Tibial artery (tissue), 4 donors: ENCODE data around the gene ARFGEF3.

Experiments used
- DNase-seq, 2 donors: peaks; one replicate each; pipeline ENCODE4 v3.0.0-alpha.2; 2019
- H3K27ac ChIP-seq, 2 donors: fragments of 200-600 bp; sonication (generic) in 1 of 2; 1 replicate in 1 of 2; 2 replicates in 1 of 2; pipeline ENCODE4 v1.5.1; 2018 to 2019; ENCODE audit warnings: mild to moderate bottlenecking in 1 of 2
- H3K27me3 ChIP-seq, 2 donors: fragments of 200-600 bp; sonication (generic) in 1 of 2; one replicate each; pipeline versions ENCODE4 v1.5.1 to v1.6.0; 2016 to 2019
- H3K36me3 ChIP-seq, 3 donors: fragments of 200-600 bp; sonication (generic) in 2 of 3; one replicate each; pipeline ENCODE4 v1.5.1; 2016 to 2019; ENCODE audit warnings: mild to moderate bottlenecking in 2 of 3
- H3K4me1 ChIP-seq, 4 donors: fragments of 200-600 bp; sonication (generic) in 2 of 4; 1 replicate in 3 of 4; 2 replicates in 1 of 4; pipeline ENCODE4 v1.5.1; 2016 to 2019
- H3K4me3 ChIP-seq, 2 donors: fragments of 200-600 bp; sonication (generic) in 1 of 2; 1 replicate in 1 of 2; 2 replicates in 1 of 2; pipeline ENCODE4 v1.5.1; 2018 to 2019; ENCODE audit warnings: mild to moderate bottlenecking in 2 of 2
- H3K9me3 ChIP-seq, 3 donors: fragments of 200-600 bp; sonication (generic) in 1 of 3; one replicate each; pipeline ENCODE4 v1.5.1; 2016 to 2019
- intact Hi-C: fragments of 100-400 bp; cut with DNase I; formaldehyde crosslinking; loops from one replicate; pipeline ENCODE4 v1.15.0; 2023; ENCODE audit warnings: low total_unique reads
- TF ChIP-seq, protein P1 (sequence below), 2 experiments: fragments of 200-600 bp in 1 of 2; fragments of 450-650 bp in 1 of 2; IDR thresholded peaks; one replicate each; pipeline ENCODE4 v1.5.1; 2017 to 2019; ENCODE audit warnings: antibody characterized with exemption in 2 of 2, mild to moderate bottlenecking in 1 of 2, moderate library complexity in 1 of 2

Gene ARFGEF3

DNA sequence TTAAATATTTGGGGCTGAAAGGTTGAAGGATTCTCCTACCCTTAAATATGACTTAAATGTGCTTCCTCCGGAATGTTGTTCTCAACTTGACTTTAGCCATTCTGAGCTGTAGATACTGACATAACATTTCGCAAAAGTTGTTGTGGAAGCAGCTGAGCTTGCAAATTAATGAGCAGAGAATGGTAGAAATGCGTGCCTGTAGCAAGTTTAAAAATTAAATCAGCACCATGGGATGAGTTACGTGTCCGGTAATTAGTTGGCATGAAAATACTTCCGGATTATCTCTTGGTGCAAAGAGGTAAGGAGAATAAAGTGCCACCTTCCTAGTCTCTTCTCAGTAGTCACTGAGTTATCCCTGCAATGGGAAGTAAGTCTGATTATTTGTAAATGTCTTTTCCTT, 80.2 kb downstream of the ARFGEF3 start:
- intact Hi-C loops: no loop called here
- H3K27me3 ChIP-seq: no peaks in the 10 kb centered on the region

DNA sequence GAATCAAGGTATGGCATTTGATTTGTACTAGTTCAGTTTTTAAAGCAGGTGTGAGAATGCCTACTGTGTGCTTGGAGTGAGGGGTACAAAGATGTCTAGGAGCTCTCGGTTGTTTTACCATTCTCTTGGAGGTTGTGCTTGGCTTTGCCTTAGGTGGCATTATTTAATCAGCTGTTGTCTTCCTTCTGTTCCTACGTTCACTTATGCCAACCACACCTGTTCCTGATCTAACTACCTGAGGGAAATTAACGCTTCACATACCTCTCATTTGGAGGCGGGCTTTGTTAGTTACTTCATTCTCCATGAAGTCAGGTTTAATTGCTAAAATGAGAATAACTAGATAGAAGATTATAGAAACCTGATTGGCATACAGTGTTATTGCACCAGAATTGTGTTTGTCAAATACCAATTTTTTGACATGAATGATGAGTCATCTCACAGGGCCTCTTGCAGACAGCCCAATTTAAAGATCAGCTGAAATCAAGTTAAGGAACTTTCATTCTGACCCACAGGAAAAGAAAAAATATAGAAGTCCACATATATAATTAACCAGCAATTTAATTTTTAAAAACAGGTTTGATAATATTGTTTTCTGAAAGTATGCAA, 81.4 kb downstream of the ARFGEF3 start:
- no peaks in the 10 kb centered on the region for H3K4me1 ChIP-seq
- intact Hi-C loops: no loop called here
- H3K36me3 ChIP-seq: no peaks in the 10 kb centered on the region
- DNase-seq: no peak
- no peaks in the 10 kb centered on the region for H3K27me3 ChIP-seq
- no peak overlapping the region for H3K27ac ChIP-seq
- no peaks in the 10 kb centered on the region for H3K9me3 ChIP-seq
- TF ChIP-seq, protein P1, sequence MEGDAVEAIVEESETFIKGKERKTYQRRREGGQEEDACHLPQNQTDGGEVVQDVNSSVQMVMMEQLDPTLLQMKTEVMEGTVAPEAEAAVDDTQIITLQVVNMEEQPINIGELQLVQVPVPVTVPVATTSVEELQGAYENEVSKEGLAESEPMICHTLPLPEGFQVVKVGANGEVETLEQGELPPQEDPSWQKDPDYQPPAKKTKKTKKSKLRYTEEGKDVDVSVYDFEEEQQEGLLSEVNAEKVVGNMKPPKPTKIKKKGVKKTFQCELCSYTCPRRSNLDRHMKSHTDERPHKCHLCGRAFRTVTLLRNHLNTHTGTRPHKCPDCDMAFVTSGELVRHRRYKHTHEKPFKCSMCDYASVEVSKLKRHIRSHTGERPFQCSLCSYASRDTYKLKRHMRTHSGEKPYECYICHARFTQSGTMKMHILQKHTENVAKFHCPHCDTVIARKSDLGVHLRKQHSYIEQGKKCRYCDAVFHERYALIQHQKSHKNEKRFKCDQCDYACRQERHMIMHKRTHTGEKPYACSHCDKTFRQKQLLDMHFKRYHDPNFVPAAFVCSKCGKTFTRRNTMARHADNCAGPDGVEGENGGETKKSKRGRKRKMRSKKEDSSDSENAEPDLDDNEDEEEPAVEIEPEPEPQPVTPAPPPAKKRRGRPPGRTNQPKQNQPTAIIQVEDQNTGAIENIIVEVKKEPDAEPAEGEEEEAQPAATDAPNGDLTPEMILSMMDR (IDR thresholded peaks at IDR 0.05): no peak
- H3K4me3 ChIP-seq: no peak overlapping the region

More for the DNA sequence above, 80.2 kb downstream of the ARFGEF3 start:
- H3K9me3 ChIP-seq: no peaks in the 10 kb centered on the region
- no peaks in the 10 kb centered on the region for H3K4me1 ChIP-seq
- no peaks in the 10 kb centered on the region for H3K36me3 ChIP-seq
- H3K27ac ChIP-seq: no peak overlapping the region
- H3K4me3 ChIP-seq: no peak overlapping the region
- no peak for DNase-seq
- TF ChIP-seq, protein P1 (IDR thresholded peaks at IDR 0.05): no peak

DNA sequence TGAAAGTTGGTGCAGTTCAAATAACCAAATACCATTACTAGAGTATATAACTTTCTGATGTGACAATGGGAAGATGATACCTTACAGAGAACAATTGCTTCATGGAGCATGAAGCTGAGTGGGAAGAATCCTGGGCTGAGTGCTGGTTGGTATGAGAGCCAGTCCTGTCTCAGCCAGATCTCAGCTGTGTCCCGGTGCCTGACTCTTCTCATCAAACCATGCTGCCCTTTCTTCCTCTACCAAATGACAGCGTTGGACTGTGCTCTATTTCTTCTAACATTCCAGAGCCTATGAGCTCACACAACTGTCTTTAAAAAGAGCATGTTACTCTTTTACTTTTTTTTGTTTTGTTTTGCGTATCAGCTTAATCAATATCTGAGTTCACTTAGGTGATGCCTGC, 84.0 kb downstream of the ARFGEF3 start:
- DNase-seq: no peak
- no peak overlapping the region for H3K4me3 ChIP-seq
- no peaks in the 10 kb centered on the region for H3K36me3 ChIP-seq
- no peak overlapping the region for H3K27ac ChIP-seq
- peaks cover 0 to 7% (median 3%) of the 10 kb centered on the region in 4 donors for H3K4me1 ChIP-seq
- H3K27me3 ChIP-seq: no peaks in the 10 kb centered on the region
- H3K9me3 ChIP-seq: no peaks in the 10 kb centered on the region
- TF ChIP-seq, protein P1 (IDR thresholded peaks at IDR 0.05): no peak
- intact Hi-C loops: no loop called here

DNA sequence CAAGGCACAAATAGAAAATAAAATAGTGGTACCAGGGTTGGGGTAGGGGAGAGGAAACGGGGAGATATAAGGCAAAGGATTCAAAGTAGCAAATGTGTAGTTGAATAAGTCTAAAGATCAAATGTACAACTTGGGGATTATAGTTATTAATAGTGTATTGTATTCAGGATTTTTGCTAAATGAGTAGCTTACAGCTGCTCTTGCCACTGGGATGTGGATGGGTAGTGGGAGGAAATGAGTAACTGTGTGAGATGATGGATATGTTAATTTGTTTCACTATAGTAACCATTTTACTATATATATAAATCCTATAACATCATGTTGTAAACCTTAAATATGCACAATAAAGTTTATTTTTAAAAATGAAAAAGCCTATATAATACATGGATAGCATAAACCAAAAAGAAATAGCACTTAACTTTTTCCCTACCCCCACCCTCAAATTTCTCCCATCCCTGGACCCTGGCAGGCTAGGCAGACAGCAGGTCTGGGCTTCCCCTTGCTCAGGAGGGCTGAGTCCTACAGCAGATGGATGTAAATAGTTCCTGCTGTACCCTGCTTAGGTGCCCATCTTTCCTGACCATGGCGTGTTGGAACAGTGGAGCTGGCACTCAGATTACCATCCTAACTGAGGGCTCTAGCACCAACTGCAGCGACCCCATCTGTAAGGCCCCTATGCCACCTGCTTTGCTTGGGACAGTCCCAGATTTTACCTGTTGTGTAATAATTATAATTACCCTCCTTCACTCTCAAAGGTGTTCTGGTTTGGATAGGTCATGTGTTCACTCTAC, 85.1 kb downstream of the ARFGEF3 start:
- no peaks in the 10 kb centered on the region for H3K36me3 ChIP-seq
- H3K4me3 ChIP-seq: no peak overlapping the region
- no peaks in the 10 kb centered on the region for H3K27me3 ChIP-seq
- intact Hi-C loops: no loop called here
- no peak overlapping the region for H3K27ac ChIP-seq
- DNase-seq: no peak
- H3K4me1 ChIP-seq: peaks cover 0 to 9% (median 3%) of the 10 kb centered on the region in 4 donors
- no peaks in the 10 kb centered on the region for H3K9me3 ChIP-seq
- TF ChIP-seq, protein P1 (IDR thresholded peaks at IDR 0.05): no peak

DNA sequence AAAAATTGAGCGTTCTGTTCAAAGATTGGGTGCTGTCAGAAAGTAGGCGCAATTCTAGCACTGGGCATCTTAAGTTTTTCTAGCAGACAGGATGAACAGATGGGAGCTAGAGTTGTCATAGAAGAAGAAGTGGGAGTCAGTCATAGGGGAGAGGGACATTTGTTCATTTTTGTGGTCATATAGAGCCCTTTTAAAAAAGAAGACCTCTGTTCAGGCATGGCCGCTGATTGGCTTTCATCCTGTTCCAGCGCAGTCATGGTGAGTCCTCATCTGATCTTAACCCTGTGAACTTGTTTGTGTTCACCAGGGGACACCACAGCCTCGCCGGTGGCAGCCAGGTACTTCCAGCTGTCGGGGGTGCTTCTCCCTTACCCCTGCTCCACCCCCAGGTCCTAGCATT, 86.3 kb downstream of the ARFGEF3 start:
- H3K4me1 ChIP-seq: peaks cover 0 to 9% (median 3%) of the 10 kb centered on the region in 4 donors
- no peaks in the 10 kb centered on the region for H3K9me3 ChIP-seq
- H3K4me3 ChIP-seq: no peak overlapping the region
- DNase-seq: no peak
- no peaks in the 10 kb centered on the region for H3K27me3 ChIP-seq
- H3K36me3 ChIP-seq: no peaks in the 10 kb centered on the region
- no peak overlapping the region for H3K27ac ChIP-seq
- intact Hi-C loops: no loop called here
- TF ChIP-seq, protein P1 (IDR thresholded peaks at IDR 0.05): no peak
